Smooth muscle cell (in vitro differentiated cells): ENCODE data around the gene CRB1. TPM values are rescaled to one million over a fixed set of nuclear protein-coding genes. Genes with fewer than 3 reads are reported as not detected.

Source experiments
- DNase-seq: peaks from one replicate; lab custom pipeline; 2025; ENCODE audit not compliant: unreplicated experiment; lab: John Stamatoyannopoulos, UW
- H2AFZ ChIP-seq: fragments of 200-600 bp; sonication (generic); 2 replicates; pipeline ENCODE4 v1.6.0; 2016; ENCODE audit warnings: antibody characterized with exemption, low read depth, mild to moderate bottlenecking
- H3F3A ChIP-seq: fragments of 200-600 bp; sonication (generic); 2 replicates; pipeline ENCODE4 v1.6.0; 2017; ENCODE audit warnings: antibody characterized with exemption, low read depth
- H3K27ac ChIP-seq: fragments of 200-600 bp; sonication (generic); 2 replicates; pipeline ENCODE4 v1.5.1; 2016; ENCODE audit warnings: low read depth, mild to moderate bottlenecking
- H3K27me3 ChIP-seq: fragments of 200-600 bp; sonication (generic); 2 replicates; pipeline ENCODE4 v1.6.1; 2016; ENCODE audit warnings: low read depth, mild to moderate bottlenecking
- H3K36me3 ChIP-seq: fragments of 200-600 bp; sonication (generic); 2 replicates; pipeline ENCODE4 v1.5.1; 2016; ENCODE audit warnings: low read depth
- H3K4me1 ChIP-seq: fragments of 200-600 bp; sonication (generic); 2 replicates; pipeline ENCODE4 v1.5.1; 2016; ENCODE audit warnings: low read depth
- H3K4me2 ChIP-seq: fragments of 200-600 bp; sonication (generic); 2 replicates; pipeline ENCODE4 v1.6.0; 2016; ENCODE audit warnings: mild to moderate bottlenecking
- H3K4me3 ChIP-seq: fragments of 200-600 bp; sonication (generic); 2 replicates; pipeline ENCODE4 v1.5.1; 2016; ENCODE audit warnings: mild to moderate bottlenecking
- H3K79me2 ChIP-seq: fragments of 200-600 bp; sonication (generic); 2 replicates; pipeline ENCODE4 v1.6.0; 2016; ENCODE audit warnings: low read depth, mild to moderate bottlenecking
- H3K9ac ChIP-seq: fragments of 200-600 bp; sonication (generic); 2 replicates; pipeline ENCODE4 v1.6.0; 2016; ENCODE audit warnings: low read depth
- H3K9me3 ChIP-seq: fragments of 200-600 bp; sonication (generic); replicated peaks from 2 replicates; pipeline ENCODE4 v1.5.1; 2016; ENCODE audit warnings: low read depth
- H4K20me1 ChIP-seq: fragments of 200-600 bp; sonication (generic); 2 replicates; pipeline ENCODE4 v1.6.0; 2016; ENCODE audit warnings: low read depth
- CTCF ChIP-seq: fragments of 200-600 bp; sonication (generic); IDR thresholded peaks from 2 replicates; pipeline ENCODE4 v1.5.1; 2017; ENCODE audit warnings: borderline replicate concordance, mild to moderate bottlenecking, antibody characterized with exemption; ENCODE audit not compliant: insufficient read depth, poor library complexity, severe bottlenecking
- WGBS: methylation state at CpG from one replicate; pipeline ENCODE4 v1.1.7; 2016; ENCODE audit warnings: low lambda C conversion rate; 5-methylcytosine and 5-hydroxymethylcytosine counted together
- polyA plus RNA-seq: library from polyadenylated mRNA; unstranded; fragments of >200 nt; fragmentation: Nextera tagmentation; extraction: Ambion mirVana; gene quantifications from 2 replicates; pipeline ENCODE4 v1.2.1, GENCODE V29; 2016
- total RNA-seq: library from RNA; depleted of rRNA; stranded (reverse); fragments of >200 nt; gene quantifications from 2 replicates; pipeline ENCODE4 v1.2.3, GENCODE V29; 2014

Gene CRB1
- total and polyA plus RNA-seq, 2 experiments from 2014 or later, result under 0.01 TPM; not detected in 1

GRCh38 chr1:197510691-197511378, 242.8 kb downstream of the CRB1 start:
- Histone ChIP-seq H3K79me2 (no peaks in the 10 kb centered on the region), H3K4me3 (no peak overlapping the region), H3K9me3 (no peaks in the 10 kb centered on the region), H3K4me2 (no peak overlapping the region), H3K27ac (no peak overlapping the region), H3K4me1 (no peaks in the 10 kb centered on the region), H4K20me1 (no peaks in the 10 kb centered on the region), H3K27me3 (no peaks in the 10 kb centered on the region), H3F3A (no peaks in the 10 kb centered on the region), H3K9ac (no peak overlapping the region), H3K36me3 (no peaks in the 10 kb centered on the region), H2AFZ (no peak overlapping the region)
- no peak for TF ChIP-seq CTCF
- 90% methylated on average over 4 of the region's 4 CpGs for WGBS
- no peak for DNase-seq

- H3K36me3 ChIP-seq, result no peaks in the 10 kb centered on the region
- H3K4me3 ChIP-seq, result no peak overlapping the region
- no peak for DNase-seq
- H2AFZ ChIP-seq, result no peak overlapping the region
- H3K9me3 ChIP-seq, result no peaks in the 10 kb centered on the region
- H3K4me1 ChIP-seq, result no peaks in the 10 kb centered on the region
- H3K27me3 ChIP-seq, result no peaks in the 10 kb centered on the region
- no peaks in the 10 kb centered on the region for H4K20me1 ChIP-seq
- H3K79me2 ChIP-seq, result no peaks in the 10 kb centered on the region
- WGBS, result 73% methylated on average over 1 of the region's 1 CpG
- no peaks in the 10 kb centered on the region for H3F3A ChIP-seq
- no peak overlapping the region for H3K9ac ChIP-seq
- no peak overlapping the region for H3K4me2 ChIP-seq
- H3K27ac ChIP-seq, result no peak overlapping the region
- TF ChIP-seq CTCF, result no peak
Measured at GRCh38 chr1:197515421-197515820, 247.4 kb downstream of the CRB1 start.

GRCh38 chr1:197519741-197520334, 251.8 kb downstream of the CRB1 start:
- no peak for DNase-seq
- TF ChIP-seq CTCF, result peak; percentile 37
- H3K4me2 ChIP-seq, result no peak overlapping the region
- H4K20me1 ChIP-seq, result no peaks in the 10 kb centered on the region
- H2AFZ ChIP-seq, result no peak overlapping the region
- no peak overlapping the region for H3K27ac ChIP-seq
- WGBS, result 100% methylated on average over 1 of the region's 1 CpG
- H3K9ac ChIP-seq, result no peak overlapping the region
- no peak overlapping the region for H3K4me3 ChIP-seq
- no peaks in the 10 kb centered on the region for H3K36me3 ChIP-seq
- no peaks in the 10 kb centered on the region for H3K4me1 ChIP-seq
- H3F3A ChIP-seq, result no peaks in the 10 kb centered on the region
- H3K27me3 ChIP-seq, result no peaks in the 10 kb centered on the region
- no peaks in the 10 kb centered on the region for H3K79me2 ChIP-seq
- no peaks in the 10 kb centered on the region for H3K9me3 ChIP-seq
